Ishikawa (cell line): Measurements from ENCODE around the gene TFR2.

Experiments used
- CEBPB ChIP-seq: IDR thresholded peaks from 2 replicates; pipeline ENCODE4 v1.6.1; 2012
- EGR1 ChIP-seq: IDR thresholded peaks from 2 replicates; pipeline ENCODE4 v1.6.1; 2012
- RAD21 ChIP-seq: IDR thresholded peaks from 2 replicates; pipeline ENCODE4 v1.6.1; 2012; ENCODE audit warnings: low read depth
- REST ChIP-seq: IDR thresholded peaks from 2 replicates; pipeline ENCODE4 v1.6.1; 2012; ENCODE audit warnings: low read depth, mild to moderate bottlenecking
- TAF1 ChIP-seq: IDR thresholded peaks from 2 replicates; pipeline ENCODE4 v1.6.1; 2012; ENCODE audit warnings: low read depth, mild to moderate bottlenecking
- YY1 ChIP-seq: IDR thresholded peaks from 2 replicates; pipeline ENCODE4 v1.6.1; 2012; ENCODE audit warnings: low read depth

- TF ChIP-seq CEBPB (no peak), RAD21 (no peak), YY1 (no peak), REST (no peak), TAF1 (no peak), EGR1 (no peak)
These were observed 42.9 kb downstream of the TFR2 start for GRCh38 chr7:100598425-100598824.
